H9 (cell line): ENCODE results near the gene MBP. TPM values are rescaled to one million over a fixed set of nuclear protein-coding genes. Genes with fewer than 3 reads are reported as not detected.

Source experiments
- DNase-seq: peaks from one replicate; pipeline ENCODE4 v3.0.0-alpha.2; 2017
- H2AFZ ChIP-seq: one replicate; pipeline ENCODE4 v1.6.1; 2013; ENCODE audit warnings: mild to moderate bottlenecking, low read length, control low read depth, moderate library complexity
- H2AK5ac ChIP-seq: 2 replicates; pipeline ENCODE4 v1.6.1; 2013; ENCODE audit warnings: low read length, control low read depth, mixed read lengths; ENCODE audit not compliant: insufficient read length
- H2BK120ac ChIP-seq: one replicate; pipeline ENCODE4 v1.6.1; 2013; ENCODE audit warnings: low read depth, mild to moderate bottlenecking, low read length, control low read depth, inconsistent platforms; ENCODE audit not compliant: poor library complexity, severe bottlenecking
- H2BK12ac ChIP-seq: 2 replicates; pipeline ENCODE4 v1.6.1; 2013; ENCODE audit warnings: low read length, control low read depth, mixed read lengths, low read depth; ENCODE audit not compliant: insufficient read length
- H2BK15ac ChIP-seq: 2 replicates; pipeline ENCODE4 v1.6.1; 2013; ENCODE audit warnings: low read depth, low read length, control low read depth
- H2BK20ac ChIP-seq: one replicate; pipeline ENCODE4 v1.6.1; 2013; ENCODE audit warnings: low read depth, mild to moderate bottlenecking, low read length, control low read depth, inconsistent platforms; ENCODE audit not compliant: poor library complexity, severe bottlenecking
- H2BK5ac ChIP-seq: 2 replicates; pipeline ENCODE4 v1.6.1; 2013; ENCODE audit warnings: low read length, control low read depth, mixed read lengths; ENCODE audit not compliant: insufficient read length
- H3K14ac ChIP-seq: 2 replicates; pipeline ENCODE4 v1.6.1; 2013; ENCODE audit warnings: low read length, control low read depth; ENCODE audit not compliant: insufficient read depth
- H3K18ac ChIP-seq: 2 replicates; pipeline ENCODE4 v1.6.1; 2013; ENCODE audit warnings: low read depth, mild to moderate bottlenecking, mixed read lengths, low read length, control low read depth; ENCODE audit not compliant: insufficient read length
- H3K23ac ChIP-seq: 2 replicates; pipeline ENCODE4 v1.6.1; 2013; ENCODE audit warnings: low read length, control low read depth, mixed read lengths, low read depth; ENCODE audit not compliant: insufficient read length
- H3K23me2 ChIP-seq: 2 replicates; pipeline ENCODE4 v1.6.1; 2013; ENCODE audit warnings: low read depth, mild to moderate bottlenecking, mixed read lengths, low read length, control low read depth; ENCODE audit not compliant: insufficient read length, poor library complexity, severe bottlenecking
- H3K27ac ChIP-seq: 2 replicates; pipeline ENCODE4 v1.5.1; 2013; ENCODE audit warnings: low read length, control low read depth, mixed read lengths, low read depth; ENCODE audit not compliant: insufficient read length
- H3K27me3 ChIP-seq: 2 replicates; pipeline ENCODE4 v1.6.1; 2013; ENCODE audit warnings: low read length, control low read depth, inconsistent platforms; ENCODE audit not compliant: insufficient read depth
- H3K4ac ChIP-seq: 2 replicates; pipeline ENCODE4 v1.6.1; 2013; ENCODE audit warnings: low read depth, mild to moderate bottlenecking, control low read depth, inconsistent platforms, low read length, moderate library complexity
- H3K4me1 ChIP-seq: 2 replicates; pipeline ENCODE4 v1.6.1; 2013; ENCODE audit warnings: low read length, control low read depth, inconsistent platforms; ENCODE audit not compliant: insufficient read depth
- H3K4me2 ChIP-seq: 2 replicates; pipeline ENCODE4 v1.6.1; 2013; ENCODE audit warnings: low read length, control low read depth, mixed read lengths; ENCODE audit not compliant: insufficient read length, insufficient read depth
- H3K56ac ChIP-seq: 2 replicates; pipeline ENCODE4 v1.6.1; 2013; ENCODE audit warnings: low read depth, mild to moderate bottlenecking, mixed read lengths, low read length, control low read depth; ENCODE audit not compliant: insufficient read length
- H3K79me1 ChIP-seq: 2 replicates; pipeline ENCODE4 v1.6.1; 2013; ENCODE audit warnings: low read depth, mild to moderate bottlenecking, moderate library complexity, low read length, control low read depth, inconsistent platforms; ENCODE audit not compliant: insufficient read depth, poor library complexity, severe bottlenecking
- H3K79me2 ChIP-seq: 2 replicates; pipeline ENCODE4 v1.6.1; 2013; ENCODE audit warnings: low read length, control low read depth, inconsistent platforms; ENCODE audit not compliant: insufficient read depth
- H3K9ac ChIP-seq: 2 replicates; pipeline ENCODE4 v1.6.1; 2013; ENCODE audit warnings: low read length, control low read depth, mixed read lengths; ENCODE audit not compliant: insufficient read length; ENCODE audit errors: extremely low read depth
- H3K9me3 ChIP-seq: one replicate; pipeline ENCODE4 v1.6.1; 2013; ENCODE audit warnings: low read depth, low read length, inconsistent platforms; ENCODE audit not compliant: control insufficient read depth
- H3T11ph ChIP-seq: one replicate; pipeline ENCODE4 v1.6.1; 2013; ENCODE audit warnings: mild to moderate bottlenecking, low read length, control low read depth, inconsistent platforms
- H4K20me1 ChIP-seq: one replicate; pipeline ENCODE4 v1.6.1; 2013; ENCODE audit not compliant: control insufficient read depth, insufficient read length, insufficient read depth
- H4K5ac ChIP-seq: 2 replicates; pipeline ENCODE4 v1.6.1; 2013; ENCODE audit warnings: low read depth, mild to moderate bottlenecking, mixed read lengths, low read length, control low read depth; ENCODE audit not compliant: insufficient read length
- H4K8ac ChIP-seq: replicated peaks from 2 replicates; pipeline ENCODE4 v1.6.1; 2013; ENCODE audit warnings: low read length, control low read depth, mixed read lengths, low read depth; ENCODE audit not compliant: insufficient read length
- H4K91ac ChIP-seq: 2 replicates; pipeline ENCODE4 v1.6.1; 2013; ENCODE audit warnings: low read depth, mild to moderate bottlenecking, moderate library complexity, mixed read lengths, low read length, control low read depth; ENCODE audit not compliant: insufficient read length
- H3K27ac Mint-ChIP-seq, 3 experiments: 2 replicates in 2 of 3; 3 replicates in 1 of 3; pipeline ENCODE4 v1.8.0; 2020 to 2021; ENCODE audit warnings: mixed read lengths in 3 of 3, mild to moderate bottlenecking in 1 of 3, moderate library complexity in 1 of 3
- H3K27me3 Mint-ChIP-seq: 2 replicates; pipeline ENCODE4 v1.8.0; 2021; ENCODE audit warnings: low read depth, mild to moderate bottlenecking, moderate library complexity, mixed read lengths
- H3K36me3 Mint-ChIP-seq, 3 experiments: 2 replicates in 2 of 3; 3 replicates in 1 of 3; pipeline ENCODE4 v1.8.0; 2020 to 2021; ENCODE audit warnings: low read depth in 3 of 3, mixed read lengths in 3 of 3; ENCODE audit not compliant: insufficient read depth in 1 of 3
- H3K4me1 Mint-ChIP-seq, 2 experiments: 2 replicates each; pipeline ENCODE4 v1.8.0; 2020; ENCODE audit warnings: mixed read lengths in 2 of 2
- H3K4me3 Mint-ChIP-seq, 2 experiments: 2 replicates in 1 of 2; 3 replicates in 1 of 2; pipeline ENCODE4 v1.8.0; 2020 to 2021; ENCODE audit warnings: mild to moderate bottlenecking in 2 of 2, mixed read lengths in 2 of 2, moderate library complexity in 1 of 2
- H3K9me3 Mint-ChIP-seq, 2 experiments: 2 replicates in 1 of 2; 3 replicates in 1 of 2; pipeline ENCODE4 v1.8.0; 2020; ENCODE audit warnings: mild to moderate bottlenecking in 2 of 2, mixed read lengths in 2 of 2, moderate library complexity in 1 of 2
- WGBS: extraction: QIAGEN DNeasy Blood & Tissue Kit; methylation state at CpG from one replicate; pipeline ENCODE4 v1.1.7; 2013; ENCODE audit warnings: missing lambda C conversion rate, low lambda C conversion rate, mixed read lengths; ENCODE audit not compliant: insufficient read length; ENCODE audit errors: extremely low coverage; 5-methylcytosine and 5-hydroxymethylcytosine counted together
- total RNA-seq: library from RNA; stranded (reverse); gene quantifications from 2 replicates; pipeline ENCODE4 v1.2.1, GENCODE V29; 2021
- TF ChIP-seq, protein P1 (sequence below): fragments of 200-600 bp; sonication (generic); conservative IDR thresholded peaks from 3 replicates; pipeline ENCODE4 v1.8.0; 2021; ENCODE audit warnings: antibody characterized with exemption, mild to moderate bottlenecking

Gene MBP
- total RNA-seq, 1 experiment from 2014 or later, result 8.6 TPM

GRCh38 chr18:77014538-77014937 is 118.0 kb downstream of the MBP start:
- WGBS, result no CpG with 5 or more reads among the region's 5 CpGs
- H3K9ac ChIP-seq, result no peak overlapping the region
- no peak overlapping the region for H3K56ac ChIP-seq
- H2BK5ac ChIP-seq, result no peak overlapping the region
- H3K4me1 Mint-ChIP-seq, result peaks cover 16 to 25% of the 10 kb centered on the region in 2 experiments
- no peak overlapping the region for H3K27ac Mint-ChIP-seq
- no peaks in the 10 kb centered on the region for H3K9me3 ChIP-seq
- no peaks in the 10 kb centered on the region for H3K79me2 ChIP-seq
- H3K9me3 Mint-ChIP-seq, result peaks cover 0 to 2% of the 10 kb centered on the region in 2 experiments; a peak in 2 of 5 replicates
- no peak for DNase-seq
- no peak overlapping the region for H2BK120ac ChIP-seq
- no peak overlapping the region for H3T11ph ChIP-seq
- H4K91ac ChIP-seq, result no peak overlapping the region
- H2BK12ac ChIP-seq, result no peak overlapping the region
- peaks cover 0 to 9% (median 2%) of the 10 kb centered on the region in 3 experiments; a peak in 4 of 7 replicates for H3K36me3 Mint-ChIP-seq
- H3K79me1 ChIP-seq, result no peaks in the 10 kb centered on the region
- H3K27me3 Mint-ChIP-seq, result peaks cover 4% of the 10 kb centered on the region; the same call in 1 of the 2 replicates
- no peak overlapping the region for H4K8ac ChIP-seq
- H3K4me2 ChIP-seq, result no peak overlapping the region
- no peak overlapping the region for H3K4ac ChIP-seq
- H3K18ac ChIP-seq, result no peak overlapping the region
- H3K14ac ChIP-seq, result no peak overlapping the region
- TF ChIP-seq, protein P1, sequence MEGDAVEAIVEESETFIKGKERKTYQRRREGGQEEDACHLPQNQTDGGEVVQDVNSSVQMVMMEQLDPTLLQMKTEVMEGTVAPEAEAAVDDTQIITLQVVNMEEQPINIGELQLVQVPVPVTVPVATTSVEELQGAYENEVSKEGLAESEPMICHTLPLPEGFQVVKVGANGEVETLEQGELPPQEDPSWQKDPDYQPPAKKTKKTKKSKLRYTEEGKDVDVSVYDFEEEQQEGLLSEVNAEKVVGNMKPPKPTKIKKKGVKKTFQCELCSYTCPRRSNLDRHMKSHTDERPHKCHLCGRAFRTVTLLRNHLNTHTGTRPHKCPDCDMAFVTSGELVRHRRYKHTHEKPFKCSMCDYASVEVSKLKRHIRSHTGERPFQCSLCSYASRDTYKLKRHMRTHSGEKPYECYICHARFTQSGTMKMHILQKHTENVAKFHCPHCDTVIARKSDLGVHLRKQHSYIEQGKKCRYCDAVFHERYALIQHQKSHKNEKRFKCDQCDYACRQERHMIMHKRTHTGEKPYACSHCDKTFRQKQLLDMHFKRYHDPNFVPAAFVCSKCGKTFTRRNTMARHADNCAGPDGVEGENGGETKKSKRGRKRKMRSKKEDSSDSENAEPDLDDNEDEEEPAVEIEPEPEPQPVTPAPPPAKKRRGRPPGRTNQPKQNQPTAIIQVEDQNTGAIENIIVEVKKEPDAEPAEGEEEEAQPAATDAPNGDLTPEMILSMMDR, result no peak
- H3K4me3 Mint-ChIP-seq, result no peak overlapping the region
- peaks cover 4% of the 10 kb centered on the region for H4K20me1 ChIP-seq
- no peak overlapping the region for H4K5ac ChIP-seq
- H3K27ac ChIP-seq, result no peak overlapping the region
- no peaks in the 10 kb centered on the region for H3K23me2 ChIP-seq
- H3K23ac ChIP-seq, result no peak overlapping the region
- no peak overlapping the region for H2BK15ac ChIP-seq
- no peak overlapping the region for H2AK5ac ChIP-seq
- no peaks in the 10 kb centered on the region for H3K27me3 ChIP-seq
- H3K4me1 ChIP-seq, result peaks cover 4% of the 10 kb centered on the region; the same call in 1 of the 2 replicates
- no peak overlapping the region for H2BK20ac ChIP-seq
- no peak overlapping the region for H2AFZ ChIP-seq
